H9 (cell line): Measurements from ENCODE around the gene ADAMTS15. TPM values are rescaled to one million over a fixed set of nuclear protein-coding genes. Genes with fewer than 3 reads are reported as not detected.
A peak's percentile ranks its signal among the peaks of the same experiment; 100 is the strongest.

Experiments
- DNase-seq: peaks from one replicate; pipeline ENCODE4 v3.0.0-alpha.2; 2017
- H2AFZ ChIP-seq: one replicate; pipeline ENCODE4 v1.6.1; 2013; ENCODE audit warnings: mild to moderate bottlenecking, low read length, control low read depth, moderate library complexity
- H2AK5ac ChIP-seq: 2 replicates; pipeline ENCODE4 v1.6.1; 2013; ENCODE audit warnings: low read length, control low read depth, mixed read lengths; ENCODE audit not compliant: insufficient read length
- H2BK120ac ChIP-seq: one replicate; pipeline ENCODE4 v1.6.1; 2013; ENCODE audit warnings: low read depth, mild to moderate bottlenecking, low read length, control low read depth, inconsistent platforms; ENCODE audit not compliant: poor library complexity, severe bottlenecking
- H2BK12ac ChIP-seq: 2 replicates; pipeline ENCODE4 v1.6.1; 2013; ENCODE audit warnings: low read length, control low read depth, mixed read lengths, low read depth; ENCODE audit not compliant: insufficient read length
- H2BK15ac ChIP-seq: 2 replicates; pipeline ENCODE4 v1.6.1; 2013; ENCODE audit warnings: low read depth, low read length, control low read depth
- H2BK20ac ChIP-seq: one replicate; pipeline ENCODE4 v1.6.1; 2013; ENCODE audit warnings: low read depth, mild to moderate bottlenecking, low read length, control low read depth, inconsistent platforms; ENCODE audit not compliant: poor library complexity, severe bottlenecking
- H2BK5ac ChIP-seq: 2 replicates; pipeline ENCODE4 v1.6.1; 2013; ENCODE audit warnings: low read length, control low read depth, mixed read lengths; ENCODE audit not compliant: insufficient read length
- H3K14ac ChIP-seq: 2 replicates; pipeline ENCODE4 v1.6.1; 2013; ENCODE audit warnings: low read length, control low read depth; ENCODE audit not compliant: insufficient read depth
- H3K18ac ChIP-seq: 2 replicates; pipeline ENCODE4 v1.6.1; 2013; ENCODE audit warnings: low read depth, mild to moderate bottlenecking, mixed read lengths, low read length, control low read depth; ENCODE audit not compliant: insufficient read length
- H3K23ac ChIP-seq: 2 replicates; pipeline ENCODE4 v1.6.1; 2013; ENCODE audit warnings: low read length, control low read depth, mixed read lengths, low read depth; ENCODE audit not compliant: insufficient read length
- H3K23me2 ChIP-seq: 2 replicates; pipeline ENCODE4 v1.6.1; 2013; ENCODE audit warnings: low read depth, mild to moderate bottlenecking, mixed read lengths, low read length, control low read depth; ENCODE audit not compliant: insufficient read length, poor library complexity, severe bottlenecking
- H3K27ac ChIP-seq: 2 replicates; pipeline ENCODE4 v1.5.1; 2013; ENCODE audit warnings: low read length, control low read depth, mixed read lengths, low read depth; ENCODE audit not compliant: insufficient read length
- H3K27me3 ChIP-seq: 2 replicates; pipeline ENCODE4 v1.6.1; 2013; ENCODE audit warnings: low read length, control low read depth, inconsistent platforms; ENCODE audit not compliant: insufficient read depth
- H3K4ac ChIP-seq: 2 replicates; pipeline ENCODE4 v1.6.1; 2013; ENCODE audit warnings: low read depth, mild to moderate bottlenecking, control low read depth, inconsistent platforms, low read length, moderate library complexity
- H3K4me1 ChIP-seq: 2 replicates; pipeline ENCODE4 v1.6.1; 2013; ENCODE audit warnings: low read length, control low read depth, inconsistent platforms; ENCODE audit not compliant: insufficient read depth
- H3K4me2 ChIP-seq: 2 replicates; pipeline ENCODE4 v1.6.1; 2013; ENCODE audit warnings: low read length, control low read depth, mixed read lengths; ENCODE audit not compliant: insufficient read length, insufficient read depth
- H3K56ac ChIP-seq: 2 replicates; pipeline ENCODE4 v1.6.1; 2013; ENCODE audit warnings: low read depth, mild to moderate bottlenecking, mixed read lengths, low read length, control low read depth; ENCODE audit not compliant: insufficient read length
- H3K79me1 ChIP-seq: 2 replicates; pipeline ENCODE4 v1.6.1; 2013; ENCODE audit warnings: low read depth, mild to moderate bottlenecking, moderate library complexity, low read length, control low read depth, inconsistent platforms; ENCODE audit not compliant: insufficient read depth, poor library complexity, severe bottlenecking
- H3K79me2 ChIP-seq: 2 replicates; pipeline ENCODE4 v1.6.1; 2013; ENCODE audit warnings: low read length, control low read depth, inconsistent platforms; ENCODE audit not compliant: insufficient read depth
- H3K9ac ChIP-seq: 2 replicates; pipeline ENCODE4 v1.6.1; 2013; ENCODE audit warnings: low read length, control low read depth, mixed read lengths; ENCODE audit not compliant: insufficient read length; ENCODE audit errors: extremely low read depth
- H3K9me3 ChIP-seq: one replicate; pipeline ENCODE4 v1.6.1; 2013; ENCODE audit warnings: low read depth, low read length, inconsistent platforms; ENCODE audit not compliant: control insufficient read depth
- H3T11ph ChIP-seq: one replicate; pipeline ENCODE4 v1.6.1; 2013; ENCODE audit warnings: mild to moderate bottlenecking, low read length, control low read depth, inconsistent platforms
- H4K20me1 ChIP-seq: one replicate; pipeline ENCODE4 v1.6.1; 2013; ENCODE audit not compliant: control insufficient read depth, insufficient read length, insufficient read depth
- H4K5ac ChIP-seq: 2 replicates; pipeline ENCODE4 v1.6.1; 2013; ENCODE audit warnings: low read depth, mild to moderate bottlenecking, mixed read lengths, low read length, control low read depth; ENCODE audit not compliant: insufficient read length
- H4K8ac ChIP-seq: replicated peaks from 2 replicates; pipeline ENCODE4 v1.6.1; 2013; ENCODE audit warnings: low read length, control low read depth, mixed read lengths, low read depth; ENCODE audit not compliant: insufficient read length
- H4K91ac ChIP-seq: 2 replicates; pipeline ENCODE4 v1.6.1; 2013; ENCODE audit warnings: low read depth, mild to moderate bottlenecking, moderate library complexity, mixed read lengths, low read length, control low read depth; ENCODE audit not compliant: insufficient read length
- H3K27ac Mint-ChIP-seq, 3 experiments: 2 replicates in 2 of 3; 3 replicates in 1 of 3; pipeline ENCODE4 v1.8.0; 2020 to 2021; ENCODE audit warnings: mixed read lengths in 3 of 3, mild to moderate bottlenecking in 1 of 3, moderate library complexity in 1 of 3
- H3K27me3 Mint-ChIP-seq: 2 replicates; pipeline ENCODE4 v1.8.0; 2021; ENCODE audit warnings: low read depth, mild to moderate bottlenecking, moderate library complexity, mixed read lengths
- H3K36me3 Mint-ChIP-seq, 3 experiments: 2 replicates in 2 of 3; 3 replicates in 1 of 3; pipeline ENCODE4 v1.8.0; 2020 to 2021; ENCODE audit warnings: low read depth in 3 of 3, mixed read lengths in 3 of 3; ENCODE audit not compliant: insufficient read depth in 1 of 3
- H3K4me1 Mint-ChIP-seq, 2 experiments: 2 replicates each; pipeline ENCODE4 v1.8.0; 2020; ENCODE audit warnings: mixed read lengths in 2 of 2
- H3K4me3 Mint-ChIP-seq, 2 experiments: 2 replicates in 1 of 2; 3 replicates in 1 of 2; pipeline ENCODE4 v1.8.0; 2020 to 2021; ENCODE audit warnings: mild to moderate bottlenecking in 2 of 2, mixed read lengths in 2 of 2, moderate library complexity in 1 of 2
- H3K9me3 Mint-ChIP-seq, 2 experiments: 2 replicates in 1 of 2; 3 replicates in 1 of 2; pipeline ENCODE4 v1.8.0; 2020; ENCODE audit warnings: mild to moderate bottlenecking in 2 of 2, mixed read lengths in 2 of 2, moderate library complexity in 1 of 2
- WGBS: extraction: QIAGEN DNeasy Blood & Tissue Kit; methylation state at CpG from one replicate; pipeline ENCODE4 v1.1.7; 2013; ENCODE audit warnings: missing lambda C conversion rate, low lambda C conversion rate, mixed read lengths; ENCODE audit not compliant: insufficient read length; ENCODE audit errors: extremely low coverage; 5-methylcytosine and 5-hydroxymethylcytosine counted together
- total RNA-seq: library from RNA; stranded (reverse); gene quantifications from 2 replicates; pipeline ENCODE4 v1.2.1, GENCODE V29; 2021
- TF ChIP-seq, protein P1 (sequence below): fragments of 200-600 bp; sonication (generic); conservative IDR thresholded peaks from 3 replicates; pipeline ENCODE4 v1.8.0; 2021; ENCODE audit warnings: antibody characterized with exemption, mild to moderate bottlenecking

The ADAMTS15 gene
- total RNA-seq, 1 experiment from 2014 or later: 1.3 TPM

DNA sequence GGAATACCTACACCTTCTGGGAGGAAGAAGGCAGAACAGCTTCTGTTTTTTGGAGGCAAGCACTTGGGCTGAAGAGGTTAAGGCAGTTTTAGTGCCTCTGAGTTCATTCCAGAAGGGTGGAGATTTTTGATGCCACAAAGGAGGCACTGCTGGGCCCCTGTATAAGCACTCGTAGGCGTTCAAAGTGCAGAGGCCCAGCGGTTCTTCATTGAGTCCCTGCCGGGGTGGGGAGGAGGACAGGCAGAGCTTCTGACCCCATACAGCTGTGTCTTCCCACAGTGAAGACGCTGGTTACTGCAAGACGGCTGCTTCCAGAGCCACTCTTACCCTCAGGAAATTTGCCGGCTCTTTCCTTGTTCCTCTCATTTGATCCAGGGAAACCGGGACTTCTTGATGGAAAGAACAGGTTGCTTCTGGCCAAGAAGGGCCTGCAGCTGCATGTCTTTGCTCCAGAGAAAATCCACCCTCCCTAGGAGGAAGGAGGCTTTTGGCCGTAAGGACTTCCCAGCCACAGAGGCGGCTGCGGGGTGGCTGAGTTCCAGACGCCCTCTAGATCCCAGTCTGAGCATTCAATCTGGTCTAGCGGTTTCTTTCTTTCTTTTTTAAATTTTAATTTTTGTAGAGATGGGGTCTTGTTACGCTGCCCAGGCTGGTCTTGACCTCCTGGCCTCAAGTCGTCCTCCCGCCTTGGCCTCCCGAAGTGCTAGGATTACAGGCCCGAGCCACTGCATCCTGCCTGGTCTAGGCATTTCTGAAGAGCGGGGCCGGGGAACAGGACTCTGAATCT, 9.4 kb downstream of the ADAMTS15 start:
- H3K9ac ChIP-seq: no peak overlapping the region
- no peak overlapping the region for H4K8ac ChIP-seq
- H4K91ac ChIP-seq: no peak overlapping the region
- no peaks in the 10 kb centered on the region for H3K79me2 ChIP-seq
- no peak overlapping the region for H3K23ac ChIP-seq
- no peak overlapping the region for H2BK5ac ChIP-seq
- H3K14ac ChIP-seq: no peak overlapping the region; the same call in 1 of the 2 replicates
- H2BK120ac ChIP-seq: no peak overlapping the region
- no peak overlapping the region for H3K27ac ChIP-seq
- DNase-seq: no peak
- H3T11ph ChIP-seq: no peak overlapping the region
- no peak overlapping the region for H2AK5ac ChIP-seq
- no peak overlapping the region for H4K5ac ChIP-seq
- Mint-ChIP-seq H3K4me1 (no peaks in the 10 kb centered on the region), H3K27ac (peak overlapping the region in 1 of 3 experiments; percentile 62; a peak in 1 of 7 replicates), H3K4me3 (no peak overlapping the region), H3K9me3 (no peaks in the 10 kb centered on the region), H3K36me3 (no peaks in the 10 kb centered on the region; a peak in 1 of 7 replicates), H3K27me3 (peaks cover 65% of the 10 kb centered on the region)
- 0 out of 2 replicates have a peak, but pooled peaks cover 2% of the 10 kb centered on the region for H3K4me1 ChIP-seq
- no peak overlapping the region for H3K4ac ChIP-seq
- H3K79me1 ChIP-seq: no peaks in the 10 kb centered on the region
- no peaks in the 10 kb centered on the region for H3K23me2 ChIP-seq
- WGBS: no CpG with 5 or more reads among the region's 20 CpGs
- H3K56ac ChIP-seq: no peak overlapping the region
- H4K20me1 ChIP-seq: no peaks in the 10 kb centered on the region
- no peak overlapping the region for H3K18ac ChIP-seq
- no peak overlapping the region for H2BK15ac ChIP-seq
- no peak overlapping the region for H2BK12ac ChIP-seq
- H2BK20ac ChIP-seq: no peak overlapping the region
- no peak overlapping the region for H3K4me2 ChIP-seq
- H2AFZ ChIP-seq: no peak overlapping the region
- H3K9me3 ChIP-seq: no peaks in the 10 kb centered on the region
- TF ChIP-seq, protein P1, sequence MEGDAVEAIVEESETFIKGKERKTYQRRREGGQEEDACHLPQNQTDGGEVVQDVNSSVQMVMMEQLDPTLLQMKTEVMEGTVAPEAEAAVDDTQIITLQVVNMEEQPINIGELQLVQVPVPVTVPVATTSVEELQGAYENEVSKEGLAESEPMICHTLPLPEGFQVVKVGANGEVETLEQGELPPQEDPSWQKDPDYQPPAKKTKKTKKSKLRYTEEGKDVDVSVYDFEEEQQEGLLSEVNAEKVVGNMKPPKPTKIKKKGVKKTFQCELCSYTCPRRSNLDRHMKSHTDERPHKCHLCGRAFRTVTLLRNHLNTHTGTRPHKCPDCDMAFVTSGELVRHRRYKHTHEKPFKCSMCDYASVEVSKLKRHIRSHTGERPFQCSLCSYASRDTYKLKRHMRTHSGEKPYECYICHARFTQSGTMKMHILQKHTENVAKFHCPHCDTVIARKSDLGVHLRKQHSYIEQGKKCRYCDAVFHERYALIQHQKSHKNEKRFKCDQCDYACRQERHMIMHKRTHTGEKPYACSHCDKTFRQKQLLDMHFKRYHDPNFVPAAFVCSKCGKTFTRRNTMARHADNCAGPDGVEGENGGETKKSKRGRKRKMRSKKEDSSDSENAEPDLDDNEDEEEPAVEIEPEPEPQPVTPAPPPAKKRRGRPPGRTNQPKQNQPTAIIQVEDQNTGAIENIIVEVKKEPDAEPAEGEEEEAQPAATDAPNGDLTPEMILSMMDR: no peak
- H3K27me3 ChIP-seq: no peaks in the 10 kb centered on the region; the same call in 1 of the 2 replicates
